ENCODE measurements around the gene THSD7A.

Gene THSD7A

DNA sequence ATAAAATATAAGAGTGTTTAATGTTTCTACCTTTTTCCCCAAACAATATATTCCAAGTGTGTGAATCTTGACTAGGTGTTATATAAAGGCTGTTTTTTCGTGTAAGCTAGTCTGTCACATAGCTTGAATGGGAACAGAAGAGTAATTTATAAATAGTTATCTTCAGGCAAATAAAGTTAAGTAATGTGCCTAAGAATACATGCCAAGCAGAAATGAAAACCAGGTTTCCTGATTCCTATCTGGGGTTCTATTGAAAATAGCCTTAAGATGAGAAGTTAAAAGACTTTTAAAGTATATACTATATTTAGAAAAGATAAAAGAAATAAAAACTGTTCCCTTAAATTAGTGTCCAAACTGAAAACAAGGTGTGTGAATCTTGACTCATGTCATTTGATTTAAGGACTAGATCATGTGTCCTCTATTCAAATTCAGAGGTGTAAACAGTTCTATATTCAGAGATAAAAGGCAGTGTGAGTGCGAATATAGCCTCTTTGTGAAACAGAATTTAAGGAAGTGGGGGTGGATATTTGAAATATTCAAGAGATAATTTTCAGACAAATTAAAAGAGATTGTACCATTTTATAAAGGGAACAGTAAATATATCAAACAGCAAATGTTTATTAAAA, 247.5 kb downstream of the THSD7A start:
- H3K36me3 ChIP-seq (ENCODE audit: insufficient read depth, low read length): no peaks in the 10 kb centered on the region
- no peak overlapping the region for H3K4me3 ChIP-seq
- H3K9me3 ChIP-seq (ENCODE audit: low read depth, low read length): no peaks in the 10 kb centered on the region
- H3K27ac ChIP-seq: no peak overlapping the region
- no peak for TF ChIP-seq FOXP2 (optimal IDR thresholded peaks at IDR 0.05; ENCODE audit: control extremely low read depth, extremely low read length, insufficient read depth)
- no peak for TF ChIP-seq EZH2 (IDR thresholded peaks at IDR 0.05)
- no peak for TF ChIP-seq POLR2AphosphoS5 (IDR thresholded peaks at IDR 0.05; ENCODE audit: borderline replicate concordance, low read depth, low read length)
- DNase-seq (ENCODE audit: low read depth, low spot score): no peak
- no peak overlapping the region for H3K9ac ChIP-seq (ENCODE audit: insufficient read length)

DNA sequence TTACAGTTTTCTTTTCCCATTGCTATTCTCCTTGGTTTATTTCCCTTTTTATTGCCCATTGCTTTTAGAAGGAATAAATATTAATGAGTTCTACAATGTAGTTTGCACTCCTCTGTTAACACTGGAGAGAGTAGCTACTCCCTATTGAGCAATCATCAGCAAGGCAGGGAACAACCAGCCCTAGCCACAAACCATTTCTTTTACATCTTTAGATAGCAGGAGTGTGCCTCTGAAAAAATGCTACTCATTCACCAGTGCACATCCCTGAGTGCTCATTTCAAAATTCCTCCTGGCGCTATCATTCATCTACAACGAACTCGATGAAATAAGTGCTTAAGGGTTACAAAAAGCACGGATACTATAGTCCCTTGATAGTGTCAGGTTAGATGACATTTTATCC, 252.9 kb downstream of the THSD7A start:
- TF ChIP-seq POLR2AphosphoS5 (IDR thresholded peaks at IDR 0.05; ENCODE audit: borderline replicate concordance, low read depth, low read length): no peak
- TF ChIP-seq EZH2 (IDR thresholded peaks at IDR 0.05): no peak
- no peak for TF ChIP-seq FOXP2 (optimal IDR thresholded peaks at IDR 0.05; ENCODE audit: control extremely low read depth, extremely low read length, insufficient read depth)

DNA sequence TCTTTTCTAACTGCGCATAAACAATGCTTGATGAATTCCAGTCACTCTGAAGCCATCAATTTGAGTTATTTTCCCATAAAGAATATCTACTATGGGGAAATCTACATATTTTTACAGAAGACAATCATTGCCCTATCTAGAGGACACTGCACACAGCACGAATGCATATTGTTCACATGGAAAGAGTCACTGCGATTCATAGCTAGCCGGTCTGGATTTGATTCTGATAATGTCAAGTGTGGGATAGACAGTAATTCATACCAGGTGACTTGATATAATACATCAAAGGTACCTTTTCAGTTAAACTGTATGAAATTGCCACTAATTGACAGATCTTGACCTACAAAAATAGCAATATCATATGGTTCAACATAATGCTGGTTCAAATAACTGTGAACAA, 255.7 kb downstream of the THSD7A start:
- H3K36me3 ChIP-seq (ENCODE audit: insufficient read depth, low read length): no peaks in the 10 kb centered on the region
- no peak for TF ChIP-seq EZH2 (IDR thresholded peaks at IDR 0.05)
- no peak for TF ChIP-seq FOXP2 (optimal IDR thresholded peaks at IDR 0.05; ENCODE audit: control extremely low read depth, extremely low read length, insufficient read depth)
- H3K9ac ChIP-seq (ENCODE audit: insufficient read length): no peak overlapping the region
- H3K4me3 ChIP-seq: no peak overlapping the region
- no peak for DNase-seq (ENCODE audit: low read depth, low spot score)
- no peak overlapping the region for H3K27ac ChIP-seq
- no peaks in the 10 kb centered on the region for H3K9me3 ChIP-seq (ENCODE audit: low read depth, low read length)

More for the DNA sequence above, 252.9 kb downstream of the THSD7A start:
- DNase-seq (ENCODE audit: low read depth, low spot score): peak; percentile 18
- Histone ChIP-seq H3K9me3 (ENCODE audit: low read depth, low read length) (no peaks in the 10 kb centered on the region), H3K9ac (ENCODE audit: insufficient read length) (no peak overlapping the region), H3K36me3 (ENCODE audit: insufficient read depth, low read length) (no peaks in the 10 kb centered on the region), H3K4me3 (no peak overlapping the region), H3K27ac (no peak overlapping the region)

DNA sequence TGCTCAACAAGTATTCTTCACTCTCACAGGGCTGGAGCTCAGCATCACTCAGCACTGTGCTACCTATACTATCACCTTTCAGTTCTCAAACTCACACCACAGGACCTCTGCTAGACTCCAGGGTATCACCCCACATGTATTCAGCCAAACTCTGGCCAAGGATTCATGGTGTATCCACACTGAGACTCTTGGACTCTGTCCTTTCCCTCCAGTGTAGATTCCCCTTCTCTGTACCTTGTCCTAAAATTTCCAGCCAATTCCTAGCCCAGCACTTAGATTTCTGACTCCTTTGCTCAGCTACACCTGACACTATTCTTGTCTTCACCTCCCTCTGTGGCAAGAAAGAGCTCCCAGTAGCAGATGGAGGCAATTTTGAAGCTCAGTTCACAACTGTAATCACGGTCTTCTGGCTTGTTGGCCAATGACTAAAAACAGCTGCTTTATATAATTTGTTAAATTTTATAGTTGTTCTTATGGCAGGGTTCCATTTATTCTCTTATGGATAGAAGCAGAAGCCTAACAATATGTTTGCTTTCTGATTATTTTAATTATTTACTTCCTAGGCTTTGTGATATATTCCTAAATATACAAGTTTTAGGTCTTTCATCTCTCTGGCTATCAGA, 258.8 kb downstream of the THSD7A start:
- no peak overlapping the region for H3K9ac ChIP-seq (ENCODE audit: insufficient read length)
- TF ChIP-seq EZH2 (IDR thresholded peaks at IDR 0.05): no peak
- TF ChIP-seq FOXP2 (optimal IDR thresholded peaks at IDR 0.05; ENCODE audit: control extremely low read depth, extremely low read length, insufficient read depth): no peak
- TF ChIP-seq POLR2AphosphoS5 (IDR thresholded peaks at IDR 0.05; ENCODE audit: borderline replicate concordance, low read depth, low read length): no peak
- H3K36me3 ChIP-seq (ENCODE audit: insufficient read depth, low read length): no peaks in the 10 kb centered on the region
- no peak overlapping the region for H3K27ac ChIP-seq
- no peak overlapping the region for H3K4me3 ChIP-seq
- H3K9me3 ChIP-seq (ENCODE audit: low read depth, low read length): no peaks in the 10 kb centered on the region
- DNase-seq (ENCODE audit: low read depth, low spot score): no peak

DNA sequence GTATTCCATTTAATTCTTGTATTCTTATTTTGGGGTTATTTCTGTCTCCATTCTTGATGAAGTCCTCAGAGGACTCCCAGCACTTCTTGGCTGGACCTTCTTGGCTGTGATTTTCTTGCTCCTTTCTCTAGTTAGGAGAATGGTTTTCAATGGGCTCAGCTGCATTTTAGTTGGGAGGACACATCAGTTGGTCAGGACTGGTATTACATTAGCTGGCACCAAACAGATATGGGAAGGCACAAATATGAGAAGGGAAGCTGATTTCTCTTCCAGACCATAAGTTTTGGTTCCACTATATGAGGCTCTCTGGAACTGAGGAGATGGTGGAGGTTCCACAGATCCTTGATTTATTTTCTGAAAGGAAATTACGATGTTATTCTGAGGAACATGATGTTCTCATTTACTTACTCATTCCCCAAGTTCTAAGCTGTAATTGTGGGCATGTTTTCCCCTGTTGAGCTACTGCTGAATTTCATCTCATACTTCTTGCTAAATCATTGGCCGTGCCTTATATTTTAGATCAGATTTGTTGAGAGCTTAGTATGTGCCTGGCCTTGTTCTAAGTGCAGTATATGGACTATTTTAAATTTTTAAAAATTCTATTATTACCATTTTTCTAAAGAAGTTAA, 261.0 kb downstream of the THSD7A start:
- no peak overlapping the region for H3K4me3 ChIP-seq
- no peak overlapping the region for H3K9ac ChIP-seq (ENCODE audit: insufficient read length)
- TF ChIP-seq EZH2 (IDR thresholded peaks at IDR 0.05) (no peak), FOXP2 (optimal IDR thresholded peaks at IDR 0.05; ENCODE audit: control extremely low read depth, extremely low read length, insufficient read depth) (no peak), POLR2AphosphoS5 (IDR thresholded peaks at IDR 0.05; ENCODE audit: borderline replicate concordance, low read depth, low read length) (no peak)
- no peak overlapping the region for H3K27ac ChIP-seq
- H3K36me3 ChIP-seq (ENCODE audit: insufficient read depth, low read length): no peaks in the 10 kb centered on the region
- H3K9me3 ChIP-seq (ENCODE audit: low read depth, low read length): no peaks in the 10 kb centered on the region
- DNase-seq (ENCODE audit: low read depth, low spot score): no peak

DNA sequence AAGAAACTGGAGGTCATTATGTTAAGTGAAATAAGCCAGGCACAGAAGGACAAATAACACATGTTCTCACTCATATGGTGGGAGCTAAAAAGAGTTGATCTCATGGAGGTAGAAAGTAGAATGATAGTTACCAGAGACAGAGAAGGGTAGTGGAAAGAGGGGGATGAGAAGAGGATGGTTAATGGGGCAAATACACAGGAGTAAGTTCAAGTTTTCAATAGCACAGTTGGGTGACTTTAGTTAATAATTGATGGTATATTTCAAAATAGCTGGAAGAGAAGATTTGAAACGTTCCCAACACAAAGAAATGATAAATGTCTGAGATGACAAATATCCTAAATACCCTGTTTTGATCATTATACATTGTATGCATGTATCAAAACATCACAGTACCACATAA, 261.8 kb downstream of the THSD7A start:
- Histone ChIP-seq H3K36me3 (ENCODE audit: insufficient read depth, low read length) (no peaks in the 10 kb centered on the region), H3K9ac (ENCODE audit: insufficient read length) (no peak overlapping the region), H3K27ac (no peak overlapping the region), H3K4me3 (no peak overlapping the region), H3K9me3 (ENCODE audit: low read depth, low read length) (no peaks in the 10 kb centered on the region)
- TF ChIP-seq FOXP2 (optimal IDR thresholded peaks at IDR 0.05; ENCODE audit: control extremely low read depth, extremely low read length, insufficient read depth) (no peak), POLR2AphosphoS5 (IDR thresholded peaks at IDR 0.05; ENCODE audit: borderline replicate concordance, low read depth, low read length) (no peak), EZH2 (IDR thresholded peaks at IDR 0.05) (no peak)
- DNase-seq (ENCODE audit: low read depth, low spot score): no peak

DNA sequence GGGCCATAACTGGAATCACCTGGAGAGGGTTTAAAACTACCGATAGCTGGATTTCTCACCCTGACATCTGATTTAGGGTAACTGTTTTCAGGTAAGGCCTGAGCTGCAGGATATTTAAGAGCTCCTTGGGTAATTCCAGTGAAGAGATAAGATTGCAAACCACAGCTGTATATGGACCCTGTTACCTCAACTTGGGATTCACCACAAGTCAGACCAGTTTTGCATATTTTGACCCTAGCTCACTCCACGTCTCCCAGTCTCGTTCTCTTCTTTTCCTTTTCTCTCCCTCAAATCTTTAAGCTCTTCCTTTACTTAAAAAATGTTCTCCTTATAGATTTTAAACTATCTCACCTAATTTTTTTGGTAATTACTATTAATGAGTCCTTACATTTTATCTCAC, 264.4 kb downstream of the THSD7A start:
- no peak for DNase-seq (ENCODE audit: low read depth, low spot score)
- H3K27ac ChIP-seq: no peak overlapping the region
- H3K4me3 ChIP-seq: no peak overlapping the region
- H3K36me3 ChIP-seq (ENCODE audit: insufficient read depth, low read length): no peaks in the 10 kb centered on the region
- no peak for TF ChIP-seq FOXP2 (optimal IDR thresholded peaks at IDR 0.05; ENCODE audit: control extremely low read depth, extremely low read length, insufficient read depth)
- no peak for TF ChIP-seq EZH2 (IDR thresholded peaks at IDR 0.05)
- no peak for TF ChIP-seq POLR2AphosphoS5 (IDR thresholded peaks at IDR 0.05; ENCODE audit: borderline replicate concordance, low read depth, low read length)
- H3K9ac ChIP-seq (ENCODE audit: insufficient read length): no peak overlapping the region
- H3K9me3 ChIP-seq (ENCODE audit: low read depth, low read length): no peaks in the 10 kb centered on the region

DNA sequence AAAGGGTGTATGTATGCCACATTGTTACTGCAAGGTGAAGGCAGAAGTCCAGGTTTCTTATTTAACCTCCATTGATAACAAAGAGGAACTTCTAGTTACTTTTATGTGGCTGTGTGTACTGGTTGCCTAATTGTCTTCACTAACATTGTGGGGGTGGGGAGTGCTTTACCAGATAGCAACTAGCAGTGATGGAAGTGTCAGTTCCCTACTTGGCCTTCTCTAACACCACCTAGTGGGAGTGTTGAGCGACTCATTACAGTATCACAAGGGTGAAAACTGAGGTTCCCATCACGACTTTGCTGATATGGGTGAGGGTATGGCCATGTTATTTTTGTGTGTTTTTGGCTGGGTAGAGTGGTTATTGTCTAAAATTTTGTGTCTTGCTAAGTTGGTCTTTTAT, 274.4 kb downstream of the THSD7A start:
- Histone ChIP-seq H3K9me3 (ENCODE audit: low read depth, low read length) (no peaks in the 10 kb centered on the region), H3K4me3 (no peak overlapping the region), H3K9ac (ENCODE audit: insufficient read length) (no peak overlapping the region), H3K27ac (no peak overlapping the region), H3K36me3 (ENCODE audit: insufficient read depth, low read length) (no peaks in the 10 kb centered on the region)
- DNase-seq (ENCODE audit: low read depth, low spot score): no peak
- no peak for TF ChIP-seq EZH2 (IDR thresholded peaks at IDR 0.05)
- TF ChIP-seq FOXP2 (optimal IDR thresholded peaks at IDR 0.05; ENCODE audit: control extremely low read depth, extremely low read length, insufficient read depth): no peak
- no peak for TF ChIP-seq POLR2AphosphoS5 (IDR thresholded peaks at IDR 0.05; ENCODE audit: borderline replicate concordance, low read depth, low read length)

Measured in SK-N-MC (cell line).